ENCODE measurements around the gene CLEC2L.

Gene CLEC2L

GRCh38 chr7:139523199-139523941 is at the start of gene CLEC2L:
Gene CLEC2L (plus strand): TSS chr7:139523685. CDS start chr7:139523928, 243 bp downstream.
- no peak for DNase-seq

DNA sequence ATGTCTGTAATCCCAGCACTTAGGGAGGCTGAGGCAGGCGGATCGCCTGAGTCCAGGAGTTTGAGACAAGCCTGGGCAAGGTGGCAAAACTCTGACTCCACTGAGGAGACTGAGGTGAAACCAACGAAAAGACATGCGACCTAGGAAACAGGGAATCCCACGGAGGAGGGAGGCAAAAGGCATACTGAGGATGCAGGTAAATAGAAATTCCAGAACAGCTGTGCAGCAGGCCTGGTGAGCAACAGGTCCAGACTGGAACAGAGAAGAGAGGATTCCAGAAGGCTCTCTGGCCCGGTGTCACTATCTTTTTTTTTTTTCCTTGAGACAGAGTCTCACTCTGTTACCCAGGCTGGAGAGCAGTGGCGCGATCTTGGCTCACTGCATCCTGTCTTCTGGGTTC is 47.3 kb upstream of the CLEC2L start:
- DNase-seq, result no peak

- DNase-seq, result no peak
Measured at GRCh38 chr7:139476891-139477290, 46.6 kb upstream of the CLEC2L start.

DNA sequence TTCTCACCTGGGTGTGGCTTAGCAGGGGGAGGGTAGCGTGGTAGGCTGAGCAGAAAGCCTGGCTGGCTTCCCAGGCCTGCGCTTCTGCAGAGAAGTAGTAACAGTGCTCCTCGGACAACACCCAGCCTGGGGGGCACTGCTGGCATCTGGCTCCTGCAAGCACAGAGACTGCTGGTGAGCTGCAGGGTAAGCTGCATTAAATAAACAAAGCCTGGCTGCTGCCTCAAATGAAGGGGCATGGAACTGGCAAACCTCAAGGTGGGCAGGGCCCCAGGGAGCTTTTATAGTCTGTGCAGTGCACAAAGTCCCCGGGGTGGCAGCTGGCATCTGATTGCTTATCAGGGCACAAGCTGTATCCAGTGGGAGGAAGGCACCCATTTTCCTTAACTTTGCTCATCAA is 43.9 kb upstream of the CLEC2L start:
- no peak for DNase-seq

- no peak for DNase-seq
Measured at GRCh38 chr7:139481364-139481763, 42.1 kb upstream of the CLEC2L start.

GRCh38 chr7:139482122-139482521 is 41.4 kb upstream of the CLEC2L start:
- no peak for DNase-seq

DNA sequence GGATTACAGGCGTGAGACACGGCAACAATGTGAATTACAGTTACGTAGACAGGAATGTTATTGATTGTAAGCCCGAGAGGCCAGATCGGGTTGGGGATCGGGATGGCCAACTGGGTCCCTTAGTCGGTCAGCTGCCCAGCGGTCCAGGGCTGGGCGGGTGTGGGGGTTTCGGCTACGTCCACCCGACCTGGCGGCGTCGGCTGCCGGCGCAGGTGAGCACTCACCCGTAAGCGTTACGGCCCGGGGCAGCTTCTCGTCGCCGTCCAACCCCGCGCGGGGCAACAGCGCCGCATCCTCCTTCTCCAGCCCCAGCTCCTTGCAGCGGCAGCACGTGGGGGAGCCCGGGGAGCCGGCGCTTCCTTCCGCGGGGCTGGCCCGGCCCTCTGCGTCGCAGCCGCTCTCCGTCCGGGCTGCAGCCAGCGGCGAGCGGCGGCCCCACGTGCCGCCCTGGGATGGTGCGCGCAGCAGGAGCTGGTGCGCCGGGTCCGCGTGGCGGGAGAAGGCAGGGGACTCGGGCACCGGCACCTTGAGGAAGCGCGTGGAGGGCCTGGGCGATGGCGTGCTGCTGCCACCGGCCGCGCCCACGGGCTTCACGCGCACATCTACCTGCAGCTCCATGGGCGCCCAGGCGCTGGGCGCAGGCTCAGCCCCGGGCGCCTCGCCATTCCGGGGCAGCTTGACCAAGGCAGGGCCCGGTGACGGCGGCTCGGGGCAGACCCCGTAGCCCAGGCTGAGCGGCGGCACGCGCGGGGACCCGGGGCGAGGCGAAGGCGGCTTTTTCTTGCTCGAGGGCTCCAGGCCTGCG is 40.6 kb upstream of the CLEC2L start:
- no peak for DNase-seq

GRCh38 chr7:139487366-139488080 is 36.0 kb upstream of the CLEC2L start:
- DNase-seq, result no peak

DNA sequence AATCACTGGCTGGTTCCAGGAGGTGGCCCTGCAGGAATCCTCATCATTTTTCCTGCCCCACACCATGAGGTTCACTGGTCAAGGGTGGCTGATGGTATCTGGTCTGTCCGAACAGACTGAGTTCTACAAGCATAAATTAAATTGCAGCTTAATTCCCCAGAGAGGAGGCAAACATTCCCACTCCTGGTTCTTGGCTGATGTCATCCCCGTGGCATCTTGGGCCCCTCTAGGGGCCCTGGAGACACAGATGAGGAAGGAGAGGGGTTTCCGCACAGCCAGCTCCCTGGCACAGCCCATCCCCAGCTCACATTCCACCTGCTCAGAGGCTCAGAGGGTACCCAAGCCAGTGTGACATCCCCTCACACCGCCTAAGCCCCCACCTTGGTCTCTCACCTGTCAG is 34.7 kb upstream of the CLEC2L start:
- no peak for DNase-seq

DNA sequence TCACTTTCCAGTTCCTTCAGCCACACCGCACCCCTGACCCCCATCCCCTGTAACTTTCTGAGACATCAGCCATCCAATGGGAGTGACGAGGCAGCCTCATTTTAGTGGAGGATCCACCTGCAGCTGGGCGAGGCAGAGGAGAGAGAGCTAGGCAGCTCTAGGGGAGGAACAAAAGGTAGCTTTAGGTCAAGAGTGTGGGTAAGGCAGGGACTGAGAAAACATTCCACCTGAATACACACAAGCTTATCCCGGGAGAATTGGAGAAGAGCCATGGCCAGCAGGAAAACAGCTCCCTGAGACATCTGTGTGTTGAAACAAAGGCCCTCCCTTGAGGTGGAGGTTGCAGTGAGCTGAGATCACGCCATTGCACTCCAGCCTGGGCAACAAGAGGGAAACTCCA is 33.4 kb upstream of the CLEC2L start:
- DNase-seq, result no peak

DNA sequence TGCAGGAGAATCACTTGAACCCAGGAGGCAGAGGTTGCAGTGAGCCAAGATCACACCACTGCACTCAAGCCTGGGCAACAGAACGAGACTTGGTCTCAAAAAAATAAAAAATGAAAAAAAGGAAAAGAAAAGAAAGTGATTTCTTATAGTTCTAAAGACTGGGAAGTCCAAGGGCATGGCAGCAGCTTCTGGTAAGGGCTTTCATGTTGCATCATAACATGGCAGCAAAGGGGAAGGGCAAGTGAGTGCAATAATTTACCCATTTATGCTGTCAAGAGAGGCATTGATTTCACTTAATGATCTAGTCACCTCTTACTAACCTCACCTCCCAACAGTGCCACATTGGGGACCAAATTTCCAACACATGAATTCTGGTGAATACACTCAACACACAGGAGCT is 31.2 kb upstream of the CLEC2L start:
- no peak for DNase-seq

GRCh38 chr7:139494835-139495579 is 28.5 kb upstream of the CLEC2L start:
- DNase-seq, result no peak

DNA sequence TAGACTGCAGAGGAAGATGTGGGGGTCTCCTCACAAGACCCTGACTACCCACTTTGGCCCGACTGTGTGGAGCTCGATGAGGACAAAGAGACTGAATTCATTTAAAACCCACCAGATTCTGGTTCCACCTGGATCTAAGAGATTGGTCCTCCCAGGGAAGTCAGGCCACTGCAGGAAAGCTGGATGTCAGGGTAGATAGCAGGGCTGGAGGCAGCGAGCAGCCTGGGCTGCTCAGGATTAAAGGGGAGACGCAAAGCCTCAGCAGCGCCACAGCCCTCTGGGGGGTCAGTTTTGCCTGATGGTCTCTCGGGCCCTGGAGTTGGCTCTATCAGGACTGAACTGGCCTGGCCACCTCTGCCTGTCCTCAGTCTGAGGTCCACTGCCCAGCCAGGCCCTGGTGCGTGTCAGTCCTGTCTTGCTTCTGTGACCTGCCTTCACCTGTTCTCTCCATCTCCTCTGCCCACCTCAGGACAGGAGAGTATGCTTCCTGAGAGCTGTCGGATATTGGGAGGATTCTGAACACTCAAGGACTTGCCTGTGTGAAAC is 27.8 kb upstream of the CLEC2L start:
- DNase-seq, result no peak

DNA sequence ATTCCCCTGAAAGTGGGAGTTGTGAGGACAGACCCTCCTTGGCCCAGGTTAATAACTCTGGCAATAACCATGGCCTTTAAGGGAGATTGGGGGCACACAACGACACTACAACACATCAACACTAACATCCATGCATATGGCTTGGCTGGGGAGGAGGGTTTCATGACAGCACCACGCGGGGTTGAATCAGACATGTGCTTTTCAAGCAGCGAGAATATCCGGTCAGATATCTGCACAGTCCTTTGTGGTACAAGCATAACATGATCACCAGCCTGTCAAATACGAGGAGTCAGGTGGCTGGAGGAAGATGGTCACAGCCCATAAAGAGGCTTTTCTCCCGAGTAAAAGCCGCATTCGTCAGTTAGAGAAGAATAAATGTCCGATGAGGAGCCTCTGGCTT is 27.0 kb upstream of the CLEC2L start:
- DNase-seq, result no peak

DNA sequence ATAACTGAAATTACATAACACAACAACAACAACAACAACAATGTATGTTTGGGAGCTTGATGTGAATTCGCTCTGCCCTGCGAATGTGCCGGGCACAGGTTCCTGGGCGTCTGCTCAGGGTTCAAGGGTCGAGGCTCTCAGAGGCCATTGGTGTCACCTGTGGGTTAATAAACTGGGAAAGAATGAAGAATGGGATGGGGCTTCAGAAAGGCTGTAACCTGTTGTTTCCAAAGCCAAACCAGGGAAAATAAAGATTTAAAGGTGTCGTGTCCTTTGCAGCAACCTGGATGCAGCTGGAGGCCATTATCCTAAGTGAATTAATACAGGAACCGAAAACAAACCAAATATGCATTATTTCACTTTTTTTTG is 22.7 kb upstream of the CLEC2L start:
- no peak for DNase-seq

DNA sequence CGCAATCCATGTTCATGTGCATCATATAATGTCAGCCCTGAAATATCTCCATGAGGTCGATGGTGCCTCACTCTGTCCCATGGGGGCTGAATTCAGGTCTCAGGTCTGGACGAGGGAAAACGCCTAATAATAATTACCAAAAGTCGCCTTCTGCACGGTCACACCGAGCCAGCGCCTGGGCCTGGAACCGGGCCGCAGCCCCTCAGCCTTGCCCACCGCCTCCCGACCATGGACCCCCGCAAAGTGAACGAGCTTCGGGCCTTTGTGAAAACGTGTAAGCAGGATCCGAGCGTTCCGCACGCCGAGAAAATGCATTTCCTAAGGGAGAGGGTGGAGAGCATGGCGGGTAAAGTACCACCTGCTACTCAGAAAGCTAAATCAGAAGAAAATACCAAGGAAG is 21.3 kb upstream of the CLEC2L start:
- DNase-seq, result no peak

DNA sequence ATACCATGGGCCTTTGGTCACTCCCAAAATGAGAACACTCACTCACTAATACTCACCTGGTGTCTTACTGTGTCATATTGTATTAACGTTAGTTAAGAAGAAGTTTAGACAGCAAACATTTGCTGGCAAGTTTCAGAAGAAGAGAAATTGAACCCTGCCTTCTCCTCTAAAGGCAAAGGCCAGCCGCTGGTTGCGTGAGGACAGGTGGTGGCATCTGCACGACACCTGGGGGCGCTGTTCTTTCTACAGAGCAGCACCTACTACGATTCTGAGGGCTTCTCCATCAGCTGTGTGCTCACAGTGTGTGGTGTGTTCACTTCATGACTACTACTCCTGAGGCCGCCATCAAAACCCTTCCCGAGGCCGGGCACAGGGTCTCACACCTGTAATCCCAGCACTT is 17.9 kb upstream of the CLEC2L start:
- no peak for DNase-seq

DNA sequence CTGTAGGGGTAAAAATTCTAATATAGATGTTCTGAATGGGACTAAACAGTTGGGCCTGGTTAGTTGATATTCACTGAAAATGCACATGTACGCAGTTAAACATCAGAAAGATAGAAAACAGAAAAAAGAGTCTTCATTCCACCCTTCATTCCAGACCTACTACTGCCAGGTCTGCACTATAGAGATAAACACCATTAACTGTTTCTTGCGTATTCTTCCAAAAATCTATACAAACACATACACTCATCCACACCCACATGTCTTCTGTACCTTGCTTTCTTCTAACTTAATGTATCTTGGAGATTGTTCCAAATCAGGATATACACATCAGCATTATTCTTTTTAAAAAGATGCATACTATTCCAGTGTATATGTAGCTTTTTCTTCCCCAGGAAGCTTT is 13.9 kb upstream of the CLEC2L start:
- no peak for DNase-seq

- no peak for DNase-seq
Measured at GRCh38 chr7:139511315-139511714, 12.2 kb upstream of the CLEC2L start.

DNA sequence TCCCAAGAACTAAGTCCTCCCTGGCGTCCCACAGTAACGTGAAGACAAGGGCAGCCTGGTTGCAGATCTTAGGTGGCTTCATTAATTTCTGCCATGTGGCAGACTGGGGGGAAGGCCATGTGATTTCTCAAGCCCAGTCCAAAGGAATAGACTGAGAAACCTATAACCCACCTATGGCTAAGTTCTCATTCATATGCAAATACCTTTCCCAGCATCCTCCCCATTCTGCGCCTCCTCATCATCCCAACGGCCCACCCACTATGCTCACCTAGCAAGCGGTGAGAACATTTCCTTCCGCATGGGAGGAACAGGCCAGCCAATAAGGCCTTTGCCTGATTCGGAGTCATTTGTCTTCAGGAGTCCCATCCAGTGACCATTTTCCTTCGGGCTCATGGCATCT is 8.2 kb upstream of the CLEC2L start:
- no peak for DNase-seq

DNA sequence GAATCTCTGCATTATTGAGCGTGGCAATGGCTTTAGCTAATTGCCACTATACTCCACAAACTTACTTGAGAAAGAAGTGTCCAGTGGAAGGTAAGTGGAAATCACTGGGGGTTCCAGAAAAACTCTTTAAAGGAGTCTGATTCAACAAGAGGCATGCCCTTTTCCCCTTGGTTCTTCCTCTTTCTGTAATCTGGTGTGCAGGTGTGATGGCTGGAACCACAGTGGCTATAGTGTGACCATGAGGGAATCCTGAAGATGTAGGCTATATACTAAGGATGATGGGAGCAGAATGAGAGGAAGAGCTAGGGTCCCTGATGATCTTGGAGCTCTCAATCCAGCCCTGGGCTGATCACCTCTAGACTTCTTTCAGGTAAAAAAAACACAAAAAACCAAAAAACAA is 2.0 kb upstream of the CLEC2L start:
- no peak for DNase-seq

- no peak for DNase-seq
Measured at GRCh38 chr7:139522830-139523198, 671 bp upstream of the CLEC2L start.

Measured in GF-D8 (cell line).